Hepatic stellate cell (primary cell): ENCODE results near the gene EFNB1.
A peak's percentile ranks its signal among the peaks of the same experiment; 100 is the strongest.

ENCODE experiments used
- DNase-seq: peaks from one replicate; pipeline ENCODE4 v3.0.0; 2011; ENCODE audit warnings: low spot score

EFNB1 gene

GRCh38 chrX:68843992-68844391, 15.2 kb downstream of the EFNB1 start:
- DNase-seq = no peak

GRCh38 chrX:68844581-68844980, 15.8 kb downstream of the EFNB1 start:
- no peak for DNase-seq

GRCh38 chrX:68846536-68846935, 17.7 kb downstream of the EFNB1 start:
- peak; percentile 24 for DNase-seq

GRCh38 chrX:68847172-68847571, 18.4 kb downstream of the EFNB1 start:
- no peak for DNase-seq

- no peak for DNase-seq
These were observed 19.5 kb downstream of the EFNB1 start for GRCh38 chrX:68848189-68848940.

GRCh38 chrX:68851082-68851481, 22.3 kb downstream of the EFNB1 start:
- no peak for DNase-seq

- no peak for DNase-seq
These were observed 23.2 kb downstream of the EFNB1 start for GRCh38 chrX:68852046-68852445.

- DNase-seq = no peak
These were observed 24.9 kb downstream of the EFNB1 start for GRCh38 chrX:68853665-68854251.

GRCh38 chrX:68865300-68865699, 36.5 kb downstream of the EFNB1 start:
- DNase-seq = no peak

- DNase-seq = no peak
These were observed 37.1 kb downstream of the EFNB1 start for GRCh38 chrX:68865926-68866325.

- no peak for DNase-seq
These were observed 38.8 kb downstream of the EFNB1 start for GRCh38 chrX:68867458-68868112.

GRCh38 chrX:68868316-68868715, 39.5 kb downstream of the EFNB1 start:
- DNase-seq = no peak

- DNase-seq = no peak
These were observed 40.3 kb downstream of the EFNB1 start for GRCh38 chrX:68868902-68869800.

GRCh38 chrX:68870357-68870756, 41.5 kb downstream of the EFNB1 start:
- DNase-seq = no peak

GRCh38 chrX:68872171-68872570, 43.4 kb downstream of the EFNB1 start:
- no peak for DNase-seq

- DNase-seq = no peak
These were observed 45.3 kb downstream of the EFNB1 start for GRCh38 chrX:68874076-68874475.

- DNase-seq = no peak
These were observed 47.9 kb downstream of the EFNB1 start for GRCh38 chrX:68876731-68877130.

- no peak for DNase-seq
These were observed 48.8 kb downstream of the EFNB1 start for GRCh38 chrX:68877606-68878005.

- DNase-seq = no peak
These were observed 50.3 kb downstream of the EFNB1 start for GRCh38 chrX:68878977-68879645.

GRCh38 chrX:68880846-68881552, 52.2 kb downstream of the EFNB1 start:
- no peak for DNase-seq

GRCh38 chrX:68881911-68882310, 53.1 kb downstream of the EFNB1 start:
- no peak for DNase-seq
